GM19351 (cell line): ENCODE measurements around the gene NACC2.

Experiments
- ATAC-seq: cut with Tn5 transposase; IDR thresholded peaks from one replicate; pipeline ENCODE4 v1.9.1; 2021; ENCODE audit warnings: mild to moderate bottlenecking, moderate library complexity; ENCODE audit not compliant: unreplicated experiment

The NACC2 gene

DNA sequence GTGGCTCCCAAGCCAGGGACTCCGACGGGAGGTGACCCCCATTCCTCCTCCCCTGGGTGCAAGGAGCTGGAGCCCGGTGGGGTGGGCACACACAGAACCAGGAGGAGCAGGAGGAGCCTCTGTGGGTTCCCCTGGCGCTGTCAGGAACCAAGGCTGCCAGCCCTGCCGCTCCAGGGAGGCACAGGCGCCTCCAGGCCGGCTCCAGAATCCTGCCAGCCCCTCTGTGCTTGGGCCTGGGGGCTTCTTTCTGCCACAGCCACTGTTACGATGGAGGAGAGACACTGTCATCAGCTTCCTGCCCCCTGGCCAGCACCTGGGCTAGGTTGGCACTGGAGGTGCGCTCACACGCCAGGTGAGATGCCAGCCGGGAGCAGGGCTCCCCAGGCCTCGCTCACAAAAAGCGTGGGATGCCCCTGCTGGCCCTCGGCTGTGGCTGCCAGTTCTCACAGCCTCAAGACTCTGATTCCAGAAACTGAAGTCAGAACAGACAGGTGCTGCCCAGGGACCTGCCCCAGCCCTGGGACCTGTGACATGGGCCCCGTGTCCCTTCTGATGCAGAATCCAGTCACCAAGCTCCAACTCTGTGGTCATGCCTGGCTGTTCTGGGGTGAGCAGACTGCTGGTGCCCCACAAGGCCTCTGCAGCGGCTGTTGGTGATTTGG, 96.5 kb downstream of the NACC2 start:
- ATAC-seq: no peak

DNA sequence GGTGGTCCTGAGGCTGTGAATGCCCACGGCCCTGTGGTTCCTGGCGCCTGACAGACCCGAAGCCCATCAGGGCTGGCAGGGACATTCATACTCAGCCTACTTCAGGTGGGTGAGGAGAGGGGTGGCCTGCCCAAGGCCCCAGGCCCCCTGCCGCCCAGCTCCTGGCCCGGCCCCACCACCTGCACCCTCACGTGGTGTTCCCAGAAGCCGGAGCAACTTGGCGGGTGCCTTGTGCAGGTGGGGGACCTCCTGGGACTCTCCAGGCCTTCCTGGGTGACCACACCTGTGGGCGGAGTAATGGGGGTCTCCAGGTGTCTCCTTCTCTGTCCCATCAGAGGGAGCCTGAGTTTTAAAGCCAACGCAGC, 97.1 kb downstream of the NACC2 start:
- no peak for ATAC-seq

GRCh38 chr9:135997090-135998015, 97.7 kb downstream of the NACC2 start:
- no peak for ATAC-seq

- ATAC-seq: no peak
Measured at GRCh38 chr9:135995816-135996215, 99.3 kb downstream of the NACC2 start.

DNA sequence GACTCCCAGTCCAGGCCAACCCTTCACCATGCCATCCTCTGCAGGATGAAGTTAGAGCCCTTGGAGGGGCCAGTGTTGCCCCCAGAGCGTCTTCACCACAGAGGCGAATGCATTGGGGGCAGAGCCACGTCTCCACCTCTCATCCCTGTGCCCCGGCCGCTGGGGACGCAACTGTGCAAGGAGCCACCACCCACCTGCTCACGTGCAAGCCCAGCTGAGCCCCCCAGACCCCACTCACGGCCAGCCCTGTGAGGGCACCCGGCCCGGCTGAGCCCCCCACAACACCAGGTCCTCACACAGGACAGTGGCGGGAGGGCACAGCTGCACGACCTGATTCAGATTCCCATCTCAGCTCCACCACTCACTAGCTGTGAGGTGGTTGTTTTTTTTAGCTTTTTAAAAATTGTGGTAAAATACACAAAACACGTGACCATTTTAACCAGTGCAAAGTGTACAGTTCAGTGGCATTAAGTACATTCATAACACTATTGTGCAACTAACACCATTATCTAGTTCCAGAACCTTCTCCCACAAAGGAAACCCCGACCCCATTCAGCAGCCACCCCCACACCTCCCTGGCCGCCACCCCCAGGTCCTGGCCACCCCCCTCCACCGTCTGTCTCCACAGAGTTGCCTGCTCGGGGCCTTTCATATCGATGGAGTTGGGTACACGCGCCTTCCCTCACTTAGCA, 100.4 kb downstream of the NACC2 start:
- ATAC-seq: no peak

- ATAC-seq: no peak
Measured at GRCh38 chr9:135993765-135994500, 101.2 kb downstream of the NACC2 start.

DNA sequence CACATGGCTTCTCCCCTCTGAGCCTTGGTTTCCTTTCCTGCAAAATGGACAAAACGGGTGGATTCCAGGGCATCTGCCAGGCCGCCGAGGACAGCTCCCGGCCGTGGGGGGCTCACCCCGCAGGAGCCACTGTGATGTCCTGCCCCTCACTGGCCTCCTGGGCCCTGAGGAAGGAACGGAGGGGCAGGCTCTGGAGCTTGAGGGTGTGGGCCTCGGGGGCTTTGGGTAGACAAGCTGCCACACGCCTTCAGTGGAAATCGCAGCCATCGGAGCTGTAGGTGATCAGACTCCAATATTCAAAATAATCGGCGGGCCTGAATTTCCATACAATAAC, 101.7 kb downstream of the NACC2 start:
- ATAC-seq: no peak

DNA sequence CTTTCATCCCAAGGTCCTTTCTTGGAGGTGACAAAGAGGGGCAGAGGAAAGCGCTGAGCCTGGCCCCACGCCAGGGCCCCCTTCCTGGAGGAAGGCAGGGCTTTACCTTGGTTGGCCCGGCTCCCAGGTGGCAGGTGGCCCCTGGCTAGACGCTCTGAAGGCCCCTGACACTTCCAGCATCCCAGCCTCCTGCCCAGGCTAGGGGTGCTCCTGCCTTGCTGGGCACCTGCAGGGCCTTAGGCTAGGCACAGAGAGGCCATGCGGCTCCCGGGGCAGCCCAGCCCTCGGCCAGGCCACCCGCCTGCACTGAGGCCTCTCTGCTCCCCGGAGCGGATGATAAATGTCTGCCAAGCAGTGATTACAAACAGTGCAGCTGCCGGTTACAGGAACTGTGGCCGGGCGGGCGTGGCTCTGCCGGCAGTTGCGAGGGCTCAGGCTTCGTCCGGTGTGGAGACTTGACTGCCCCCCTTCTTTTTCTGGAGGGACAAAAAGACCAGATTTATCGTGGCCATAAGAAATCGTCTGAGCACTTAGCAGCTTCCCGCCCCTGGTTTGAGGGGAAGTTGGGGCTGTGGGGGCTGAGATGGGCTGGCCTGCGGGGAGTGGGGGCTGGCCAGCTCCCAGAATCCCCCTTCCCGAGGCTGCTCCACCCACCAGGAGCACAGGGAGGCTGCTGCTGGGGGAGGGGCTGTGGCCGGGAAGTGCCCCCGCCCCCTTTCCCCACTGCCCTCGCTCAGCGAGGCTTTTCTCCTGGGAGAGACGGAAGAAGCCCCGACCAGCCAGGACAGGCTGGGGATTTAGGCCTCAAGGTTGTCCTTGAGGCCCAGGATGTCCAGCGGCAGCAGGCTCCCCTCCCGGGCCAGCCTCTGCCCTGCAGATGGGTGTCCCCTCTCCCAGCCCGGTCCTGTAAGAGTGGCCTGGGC, 102.3 kb downstream of the NACC2 start:
- ATAC-seq: no peak

- no peak for ATAC-seq
Measured at GRCh38 chr9:135991771-135992170, 103.3 kb downstream of the NACC2 start.

GRCh38 chr9:135990468-135991429, 104.3 kb downstream of the NACC2 start:
- ATAC-seq: no peak

GRCh38 chr9:135989722-135990467, 105.2 kb downstream of the NACC2 start:
- ATAC-seq: no peak

DNA sequence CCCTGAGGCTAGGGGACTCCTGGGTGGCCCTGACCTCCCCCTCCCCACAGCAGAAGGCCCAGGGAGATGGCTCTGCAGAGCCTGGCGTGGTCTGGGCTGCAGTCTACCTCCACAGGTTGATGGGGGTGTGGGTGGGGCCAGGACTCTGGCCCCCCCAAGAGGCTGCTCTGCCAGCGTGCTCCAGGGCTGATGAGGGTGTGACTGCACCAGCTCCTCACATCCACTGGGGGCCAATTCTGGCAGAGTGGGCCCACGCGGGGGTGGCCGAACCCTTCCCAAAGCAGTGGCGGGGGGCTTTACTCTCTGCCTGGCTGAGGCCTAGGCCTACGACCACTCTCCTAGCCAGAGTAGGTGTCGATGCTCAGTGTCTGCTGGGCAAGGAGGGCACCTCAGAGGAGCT, 105.9 kb downstream of the NACC2 start:
- no peak for ATAC-seq

GRCh38 chr9:135988493-135988892, 106.6 kb downstream of the NACC2 start:
- ATAC-seq: no peak

GRCh38 chr9:135987838-135988404, 107.2 kb downstream of the NACC2 start:
- ATAC-seq: no peak

- ATAC-seq: no peak
Measured at GRCh38 chr9:135986605-135987004, 108.5 kb downstream of the NACC2 start.

- no peak for ATAC-seq
Measured at GRCh38 chr9:135985889-135986288, 109.2 kb downstream of the NACC2 start.

DNA sequence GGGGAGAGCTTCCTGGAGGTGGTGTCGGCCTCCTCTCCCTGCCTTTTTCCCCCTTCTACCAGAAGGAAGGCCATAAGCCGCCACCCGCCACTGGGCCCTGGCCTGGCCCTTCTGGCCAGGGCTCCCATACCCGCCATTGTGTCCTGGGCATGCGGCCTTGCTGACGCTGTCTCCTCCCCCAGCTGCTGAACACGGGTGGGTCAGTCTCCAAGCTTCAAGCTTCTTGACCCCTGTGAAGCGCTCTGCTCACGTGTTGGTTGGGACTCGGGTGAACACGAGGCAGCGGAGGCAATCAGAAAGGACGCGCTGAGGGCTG, 109.7 kb downstream of the NACC2 start:
- no peak for ATAC-seq

- no peak for ATAC-seq
Measured at GRCh38 chr9:135984072-135984710, 110.9 kb downstream of the NACC2 start.
